T1000 (cell line): Measurements from ENCODE around the gene MAP3K20.
"Not testable (repeated sequence)": the region's sequence is repeated elsewhere in the genome, so short reads cannot be mapped to it uniquely, and the experiment has no call there.

Experiments
- DNase-seq: peaks from one replicate; lab custom pipeline; 2025; ENCODE audit warnings: mixed read lengths; lab: John Stamatoyannopoulos, UW

The MAP3K20 gene

GRCh38 chr2:173161040-173161439, 85.4 kb downstream of the MAP3K20 start:
- DNase-seq: no peak

DNA sequence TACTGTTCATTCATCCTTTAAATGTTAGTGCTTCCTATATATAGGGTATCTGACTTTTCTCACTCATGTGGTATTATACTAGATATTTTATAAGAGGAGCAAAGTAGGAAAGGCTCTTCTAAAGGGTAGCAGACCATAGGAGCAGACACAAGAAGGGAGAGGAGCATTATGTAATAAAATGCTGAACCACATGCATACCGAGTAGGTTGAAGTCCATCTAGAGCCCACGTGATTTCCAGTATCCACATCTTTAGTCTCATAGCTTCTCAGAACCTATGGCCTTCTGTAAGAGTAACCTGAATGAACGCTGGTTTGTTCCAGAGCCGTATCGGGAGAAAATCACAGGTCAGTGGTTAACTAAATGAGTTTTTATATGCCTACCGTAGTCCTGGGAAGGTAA, 85.9 kb downstream of the MAP3K20 start:
- DNase-seq: no peak

GRCh38 chr2:173163357-173163756, 87.7 kb downstream of the MAP3K20 start:
- not testable (repeated sequence) for DNase-seq

GRCh38 chr2:173164396-173164795, 88.8 kb downstream of the MAP3K20 start:
- no peak for DNase-seq

DNA sequence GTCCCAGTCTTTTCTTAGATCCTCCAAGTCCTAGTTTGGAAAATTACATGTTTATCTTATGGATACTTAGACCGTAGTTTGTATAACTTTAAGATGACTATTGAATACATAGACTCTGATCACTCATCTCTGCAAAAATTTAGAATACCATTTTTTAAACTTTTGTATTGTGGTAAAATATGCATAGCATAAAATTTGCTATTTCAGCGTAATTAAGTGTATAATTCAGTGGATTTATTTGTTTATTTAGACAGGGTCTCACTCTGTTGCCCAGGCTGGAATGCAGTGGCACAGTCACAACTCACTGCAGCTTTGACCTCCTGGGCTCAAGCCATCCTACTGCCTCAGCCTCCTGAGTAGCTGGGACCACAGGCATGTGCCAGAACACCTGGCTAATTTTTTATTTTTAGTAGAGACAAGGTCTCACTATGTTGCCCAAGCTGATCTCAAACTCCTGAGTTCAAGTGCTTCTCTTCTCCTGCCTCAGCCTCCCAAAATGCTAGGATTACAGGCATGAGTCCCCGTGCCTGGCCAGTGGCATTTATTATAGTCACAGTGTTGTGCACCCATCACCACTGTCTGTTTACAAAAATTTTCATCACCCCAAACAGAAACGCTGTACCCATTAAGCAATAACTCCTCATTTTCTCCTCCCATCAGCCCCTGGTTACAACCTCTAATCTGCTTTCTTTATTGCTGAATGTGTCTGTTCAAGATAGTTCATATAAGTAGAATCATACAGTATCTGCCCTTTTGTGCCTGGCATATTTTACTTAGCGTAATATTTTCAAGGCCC, 90.0 kb downstream of the MAP3K20 start:
- no peak for DNase-seq

DNA sequence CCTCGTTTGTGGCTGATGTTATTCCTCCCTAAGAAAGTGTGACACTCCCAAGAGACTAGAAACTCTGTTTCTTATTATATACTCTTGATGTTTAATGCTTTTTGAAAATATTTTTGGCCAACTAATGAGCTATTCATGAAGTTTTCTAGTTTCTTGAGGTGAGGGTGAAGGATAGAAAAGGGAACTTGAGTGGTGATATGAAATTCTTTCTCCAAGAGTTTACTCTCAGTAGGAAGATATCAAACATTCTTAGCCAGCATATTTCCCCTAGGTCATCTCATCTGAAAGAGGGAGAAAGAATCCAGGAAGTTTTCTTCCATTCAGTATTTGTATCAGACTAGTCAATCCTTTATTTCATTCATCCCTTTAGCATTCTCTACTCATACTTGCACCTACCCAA, 95.7 kb downstream of the MAP3K20 start:
- no peak for DNase-seq

- DNase-seq: no peak
Measured at GRCh38 chr2:173171924-173172643, 96.4 kb downstream of the MAP3K20 start.

DNA sequence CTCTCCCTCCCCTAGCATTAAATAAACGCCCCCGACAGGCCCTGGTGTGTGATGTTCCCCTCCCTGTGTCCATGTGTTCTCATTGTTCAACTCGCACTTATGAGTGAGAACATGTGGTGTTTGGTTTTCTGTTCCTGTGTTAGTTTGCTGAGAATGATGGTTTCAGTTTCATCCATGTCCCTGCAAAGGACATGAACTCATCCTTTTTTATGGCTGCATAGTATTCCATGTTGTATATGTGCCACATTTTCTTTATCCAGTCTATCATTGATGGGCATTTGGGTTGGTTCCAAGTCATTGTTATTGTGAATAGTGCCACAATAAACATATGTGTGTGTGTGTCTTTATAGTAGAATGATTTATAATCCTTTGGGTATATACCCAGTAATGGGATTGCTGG, 98.7 kb downstream of the MAP3K20 start:
- DNase-seq: not testable (repeated sequence)

GRCh38 chr2:173175222-173175621, 99.6 kb downstream of the MAP3K20 start:
- no peak for DNase-seq

- no peak for DNase-seq
Measured at GRCh38 chr2:173181982-173182381, 106.3 kb downstream of the MAP3K20 start.

- peak; percentile 77 for DNase-seq
Measured at GRCh38 chr2:173184031-173185004, 108.7 kb downstream of the MAP3K20 start.

- DNase-seq: no peak
Measured at GRCh38 chr2:173185437-173185836, 109.8 kb downstream of the MAP3K20 start.

DNA sequence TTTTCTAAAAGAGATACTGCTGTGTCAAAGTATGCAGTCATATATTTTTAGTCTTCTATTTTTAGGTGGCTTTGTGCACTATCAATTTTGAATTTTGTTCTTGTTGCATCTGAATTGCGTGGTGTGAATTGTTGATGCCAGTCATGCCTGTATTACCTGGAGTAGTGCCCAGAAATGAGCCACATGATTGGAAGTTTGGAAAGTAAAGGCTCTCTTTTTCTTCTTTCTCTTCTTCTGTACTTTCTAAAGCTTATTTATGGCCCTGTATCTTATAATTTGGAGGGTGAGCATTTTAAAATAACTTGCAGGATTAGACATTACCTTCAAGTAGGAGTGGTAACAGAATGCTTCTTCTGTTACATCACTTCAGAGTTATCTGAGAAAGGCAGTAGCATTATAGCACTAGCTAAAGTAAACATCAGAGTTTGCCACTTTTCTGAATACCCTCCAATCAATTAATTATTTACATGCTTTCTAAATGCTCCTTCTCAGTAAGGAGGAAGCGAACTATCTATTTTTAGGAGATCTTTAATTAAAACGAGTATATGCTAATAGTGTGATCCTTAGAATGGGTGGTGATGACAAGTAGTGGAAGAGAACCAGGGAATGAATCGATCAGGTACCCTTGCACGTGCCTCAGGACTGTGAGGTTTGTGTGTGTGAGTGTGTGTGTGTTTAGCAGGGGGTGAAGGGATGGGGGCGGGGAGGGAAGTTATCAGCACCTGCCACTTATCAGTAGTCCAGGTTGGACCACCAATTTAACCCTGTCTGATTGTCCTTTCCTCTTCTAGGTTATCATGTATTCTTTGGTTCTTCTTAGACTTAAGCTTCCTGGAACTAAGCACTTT, 112.5 kb downstream of the MAP3K20 start:
- no peak for DNase-seq

DNA sequence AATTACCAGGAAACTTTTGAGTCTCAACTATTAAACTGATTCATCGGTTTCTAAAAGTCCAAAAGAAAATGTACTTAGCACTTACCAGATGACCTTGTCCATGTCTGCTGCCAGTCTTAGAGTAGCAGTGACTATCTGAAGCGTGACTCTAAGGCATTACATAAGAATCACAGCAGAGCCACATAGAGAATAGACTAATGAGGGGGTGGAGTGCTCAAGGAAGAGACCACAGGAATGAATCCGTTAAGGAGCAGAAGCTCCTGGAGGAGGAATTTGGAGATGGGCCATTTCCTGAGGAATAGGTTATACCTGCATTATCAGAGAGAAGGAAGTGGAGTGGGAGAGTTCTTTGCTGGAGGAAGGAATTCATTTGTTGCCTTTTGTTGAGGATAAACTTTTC, 116.0 kb downstream of the MAP3K20 start:
- no peak for DNase-seq

DNA sequence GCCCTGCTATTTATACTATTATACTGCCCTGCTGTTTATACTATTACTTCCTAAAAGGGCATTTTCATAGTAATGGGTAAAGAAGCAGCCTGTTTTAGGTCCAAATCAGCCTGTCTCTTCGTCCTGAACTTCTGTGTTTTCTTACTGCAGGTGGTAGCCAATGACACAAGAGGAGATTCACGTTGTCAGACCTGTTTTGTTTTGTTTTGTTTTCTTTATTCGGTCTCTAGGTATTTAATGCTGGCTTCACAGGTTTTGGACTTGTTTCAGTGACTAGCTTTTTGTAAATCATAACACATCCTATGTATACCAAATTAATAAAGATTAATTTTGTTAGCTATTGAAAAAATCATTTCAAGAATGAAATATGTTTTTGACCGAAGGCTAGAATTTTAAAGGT, 116.4 kb downstream of the MAP3K20 start:
- no peak for DNase-seq

- DNase-seq: no peak
Measured at GRCh38 chr2:173193925-173194324, 118.3 kb downstream of the MAP3K20 start.

- DNase-seq: no peak
Measured at GRCh38 chr2:173195100-173195499, 119.5 kb downstream of the MAP3K20 start.

GRCh38 chr2:173196080-173196479, 120.4 kb downstream of the MAP3K20 start:
- no peak for DNase-seq

DNA sequence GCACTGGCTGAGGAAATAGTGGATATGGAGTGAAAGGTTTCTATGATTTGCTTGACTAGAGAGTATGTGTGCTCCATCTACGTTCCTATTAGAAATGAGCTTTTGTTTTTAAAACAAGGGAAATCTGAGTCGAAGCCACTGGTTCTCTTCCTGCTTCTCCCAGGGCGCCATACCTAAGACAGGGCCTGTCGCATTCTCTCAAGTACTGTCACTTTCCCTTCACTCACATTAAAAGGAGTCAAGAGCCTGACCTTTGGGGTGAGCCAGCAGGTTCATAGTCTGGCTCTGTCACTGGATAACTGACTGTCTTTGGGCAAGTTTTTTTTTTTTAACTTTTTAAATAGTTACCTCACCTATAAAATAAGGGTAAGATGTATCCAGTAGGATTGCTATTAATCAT, 121.0 kb downstream of the MAP3K20 start:
- DNase-seq: no peak

DNA sequence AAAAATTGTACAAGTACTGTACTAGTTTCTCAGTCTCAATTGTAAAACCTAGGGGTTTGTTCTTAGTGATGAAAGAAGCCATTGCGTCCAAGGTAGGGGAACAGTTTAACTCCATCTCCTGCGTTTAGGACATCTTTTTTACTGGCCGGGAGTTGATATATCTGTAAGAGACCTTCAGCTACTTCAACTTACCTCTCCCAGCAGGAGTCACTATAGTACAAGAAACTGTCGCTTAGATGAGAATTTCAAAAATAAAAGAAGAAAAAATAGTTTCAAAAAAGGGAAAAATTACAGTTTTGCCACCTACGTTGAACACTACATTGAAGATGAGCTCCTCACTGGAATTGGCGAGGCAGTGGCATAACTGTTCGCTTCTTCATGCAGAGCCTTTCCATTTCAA, 122.7 kb downstream of the MAP3K20 start:
- no peak for DNase-seq

DNA sequence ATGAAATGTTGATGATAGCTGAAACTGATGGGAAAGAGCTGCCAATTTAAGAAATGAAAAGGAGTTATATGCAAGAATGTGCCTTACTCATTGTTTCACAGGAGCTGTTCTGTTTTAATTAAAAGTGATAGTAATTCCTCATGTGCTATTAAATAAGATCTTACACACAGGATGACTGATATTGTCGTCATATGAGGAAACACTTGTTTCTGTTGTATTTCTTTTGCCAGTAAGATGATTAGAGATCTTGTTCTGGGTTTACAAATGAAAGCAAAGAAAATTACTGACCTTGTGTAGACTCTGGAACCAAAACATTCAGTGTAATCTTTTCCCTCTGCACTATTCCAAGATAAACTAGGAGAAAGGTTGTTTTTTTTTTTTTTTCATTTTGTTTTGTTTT, 123.6 kb downstream of the MAP3K20 start:
- no peak for DNase-seq
